Middle frontal gyrus (tissue), 1 donor: ENCODE measurements around the gene RBBP5.

Experiments used
- DNase-seq: peaks from one replicate; pipeline ENCODE4 v3.0.0-alpha.2; 2015; ENCODE audit warnings: low spot score; ENCODE audit errors: extremely low spot score

Gene RBBP5

DNA sequence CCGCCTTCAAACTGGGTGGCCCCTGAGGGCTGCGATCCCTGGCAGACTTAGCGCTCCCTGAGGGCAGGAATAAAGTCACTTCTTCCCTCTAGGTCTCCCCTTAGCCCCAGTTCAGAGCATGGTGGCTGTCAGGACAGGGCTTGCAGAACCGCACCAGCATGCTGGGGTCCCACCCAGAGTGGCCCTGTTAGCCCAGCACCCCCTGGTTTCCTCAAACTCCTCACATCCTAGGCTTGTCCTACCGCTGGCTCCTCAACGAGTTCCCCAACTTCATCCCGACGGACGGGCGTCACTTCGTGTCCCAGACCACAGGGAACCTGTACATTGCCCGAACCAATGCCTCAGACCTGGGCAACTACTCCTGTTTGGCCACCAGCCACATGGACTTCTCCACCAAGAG is 62.9 kb downstream of the RBBP5 start:
- no peak for DNase-seq

GRCh38 chr1:205057808-205058575 is 63.8 kb downstream of the RBBP5 start:
- DNase-seq = no peak

DNA sequence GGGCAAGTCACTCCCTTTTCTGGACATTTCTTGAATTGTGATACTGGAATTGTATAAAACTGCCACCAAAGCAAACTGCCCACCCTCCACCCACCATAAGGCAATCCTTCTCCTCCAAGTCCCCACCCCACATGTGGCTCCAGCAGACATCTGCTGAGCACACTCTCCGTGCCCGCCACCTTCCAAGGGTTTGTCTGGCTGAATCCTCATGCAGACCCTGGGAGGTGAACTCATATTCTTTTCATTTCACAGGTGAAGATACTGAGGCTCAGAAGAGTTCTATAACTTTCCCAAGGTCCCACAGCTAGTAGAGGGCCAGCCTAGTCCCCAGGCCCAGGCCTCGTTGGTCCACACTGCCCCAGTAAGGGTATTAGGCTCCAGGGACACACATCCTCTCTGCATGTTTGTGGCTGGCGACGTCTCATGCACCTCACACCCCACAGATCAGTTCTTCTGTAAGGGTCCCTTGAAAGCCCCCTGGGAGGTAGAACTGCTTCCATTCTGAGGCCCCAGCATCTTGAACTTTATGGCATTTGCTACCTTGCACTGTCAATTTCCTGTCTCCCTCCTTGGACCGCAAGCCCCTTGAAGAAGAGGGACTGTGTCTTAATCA is 64.7 kb downstream of the RBBP5 start:
- DNase-seq = no peak

GRCh38 chr1:205056188-205056611 is 65.6 kb downstream of the RBBP5 start:
- no peak for DNase-seq

DNA sequence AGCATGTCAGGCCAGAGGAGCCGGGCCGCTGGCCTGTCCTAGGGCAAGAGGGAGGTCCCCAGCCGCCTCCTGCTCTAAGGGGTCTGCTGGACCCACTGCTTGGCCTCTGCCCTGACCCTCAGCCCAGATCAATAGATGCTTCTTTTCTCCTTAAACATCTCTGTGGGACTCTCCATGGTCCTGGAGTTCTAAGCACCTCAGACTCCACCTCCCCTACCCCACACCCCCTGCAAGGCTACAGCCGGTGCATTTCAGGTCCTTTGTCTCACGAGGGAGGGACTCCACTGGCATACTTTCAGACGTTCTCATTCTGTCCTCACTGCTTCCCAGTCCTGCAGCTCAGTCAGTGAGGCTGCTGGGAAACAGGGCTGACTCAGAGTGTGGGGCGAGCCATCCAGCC is 67.8 kb downstream of the RBBP5 start:
- no peak for DNase-seq

GRCh38 chr1:205053296-205053695 is 68.5 kb downstream of the RBBP5 start:
- no peak for DNase-seq

DNA sequence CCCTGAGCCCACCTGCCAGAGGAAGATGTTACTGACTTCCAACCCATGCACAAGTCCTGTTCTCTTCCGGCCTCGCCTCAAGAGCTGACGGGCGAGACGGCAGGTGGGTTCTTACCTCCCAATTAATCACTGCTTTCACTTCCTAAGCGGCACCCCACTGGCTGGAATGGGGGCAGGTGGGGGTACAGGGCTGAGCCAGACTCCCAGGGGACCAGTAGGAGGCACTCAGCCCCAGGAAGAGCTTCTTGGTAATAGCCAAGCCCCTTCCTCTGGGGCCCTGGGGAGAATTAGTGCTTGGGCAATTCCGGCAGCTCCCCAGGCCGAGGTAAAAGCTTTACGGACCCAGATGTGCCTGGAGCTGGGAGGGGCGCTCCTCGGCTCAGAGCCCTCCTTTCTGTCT is 69.1 kb downstream of the RBBP5 start:
- DNase-seq = no peak

DNA sequence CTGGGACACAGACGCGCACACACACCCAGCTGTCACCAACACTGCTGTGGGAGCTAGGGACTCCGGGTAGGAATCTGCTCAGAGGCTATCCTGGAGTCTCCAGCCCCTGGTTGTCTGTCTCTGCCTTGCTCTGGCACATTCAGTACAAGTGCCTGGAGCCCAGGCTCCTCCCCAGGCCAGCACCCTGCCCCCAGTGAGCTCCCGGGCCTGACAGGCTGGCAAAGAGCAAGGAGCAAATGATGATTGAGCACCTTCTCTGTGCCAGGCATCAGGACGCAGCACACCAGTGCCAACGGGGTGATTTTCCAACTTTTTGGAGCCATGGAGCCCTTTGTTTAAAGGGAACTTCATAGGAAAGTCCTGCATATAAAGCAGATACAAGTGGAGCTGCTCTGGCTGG is 72.3 kb downstream of the RBBP5 start:
- no peak for DNase-seq

DNA sequence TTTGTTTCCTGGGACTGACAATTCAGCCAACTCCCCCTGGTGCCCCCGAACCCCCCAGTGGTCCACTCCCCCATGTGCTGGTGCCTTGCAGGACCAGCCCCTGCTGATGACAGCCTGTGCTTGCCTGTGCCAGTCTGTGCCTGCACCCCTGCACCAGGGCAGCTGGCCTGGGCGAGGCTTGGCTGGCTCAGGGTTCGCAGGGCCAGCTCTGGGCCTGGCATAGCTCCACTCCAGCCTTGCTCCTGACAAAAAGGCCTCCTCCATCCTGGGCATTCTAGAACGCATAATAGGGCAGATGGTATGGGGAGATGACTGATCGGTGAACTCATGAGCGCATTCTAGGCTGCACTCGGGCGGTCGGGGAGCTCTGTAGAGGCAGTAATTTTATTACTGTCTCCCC is 73.4 kb downstream of the RBBP5 start:
- peak; percentile 75 for DNase-seq

DNA sequence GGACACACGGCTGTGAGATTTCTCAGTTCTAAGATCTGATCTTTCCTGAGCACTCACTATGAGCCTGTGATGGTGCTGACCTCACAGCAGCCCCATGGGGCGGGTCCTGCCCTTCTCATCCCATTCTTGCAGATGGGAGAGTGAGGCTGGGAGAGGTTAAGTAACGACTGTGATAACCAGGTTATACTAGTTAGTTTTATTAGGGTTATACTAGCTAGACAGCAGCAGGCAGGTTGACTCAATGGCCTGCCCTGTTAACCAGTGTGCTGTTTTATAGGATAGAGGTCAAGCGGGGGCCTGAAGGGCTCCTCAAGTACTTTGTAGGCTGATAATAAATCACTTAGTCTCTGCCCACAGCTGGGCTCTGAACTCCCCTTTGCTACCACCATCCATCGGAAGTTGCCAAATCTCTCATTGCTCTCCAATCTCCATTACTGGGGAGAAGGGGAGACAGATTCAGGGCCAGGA is 74.0 kb downstream of the RBBP5 start:
- no peak for DNase-seq

- DNase-seq = no peak
These were observed 74.9 kb downstream of the RBBP5 start for GRCh38 chr1:205046870-205047269.

DNA sequence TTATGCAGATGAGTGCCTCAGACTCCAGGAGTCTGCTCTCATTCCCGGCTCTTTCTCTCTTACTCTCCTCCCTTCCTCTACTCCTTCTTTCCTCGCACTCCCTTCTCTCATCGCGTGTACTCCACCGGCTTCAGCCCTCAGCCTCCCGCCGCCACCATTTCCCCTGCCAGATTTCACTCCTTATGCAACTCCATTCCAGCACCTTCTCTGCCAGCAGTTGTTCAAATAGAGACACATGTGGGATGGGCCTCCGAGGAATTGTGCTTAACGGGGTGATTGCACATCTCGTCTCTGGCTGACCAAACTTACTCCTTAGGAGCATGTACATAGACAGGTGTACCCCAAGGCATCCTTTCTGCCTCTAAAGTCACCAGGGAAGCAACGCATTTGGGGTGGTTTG is 76.6 kb downstream of the RBBP5 start:
- no peak for DNase-seq

- no peak for DNase-seq
These were observed 77.0 kb downstream of the RBBP5 start for GRCh38 chr1:205044741-205045140.

GRCh38 chr1:205043866-205044265 is 77.9 kb downstream of the RBBP5 start:
- DNase-seq = no peak

DNA sequence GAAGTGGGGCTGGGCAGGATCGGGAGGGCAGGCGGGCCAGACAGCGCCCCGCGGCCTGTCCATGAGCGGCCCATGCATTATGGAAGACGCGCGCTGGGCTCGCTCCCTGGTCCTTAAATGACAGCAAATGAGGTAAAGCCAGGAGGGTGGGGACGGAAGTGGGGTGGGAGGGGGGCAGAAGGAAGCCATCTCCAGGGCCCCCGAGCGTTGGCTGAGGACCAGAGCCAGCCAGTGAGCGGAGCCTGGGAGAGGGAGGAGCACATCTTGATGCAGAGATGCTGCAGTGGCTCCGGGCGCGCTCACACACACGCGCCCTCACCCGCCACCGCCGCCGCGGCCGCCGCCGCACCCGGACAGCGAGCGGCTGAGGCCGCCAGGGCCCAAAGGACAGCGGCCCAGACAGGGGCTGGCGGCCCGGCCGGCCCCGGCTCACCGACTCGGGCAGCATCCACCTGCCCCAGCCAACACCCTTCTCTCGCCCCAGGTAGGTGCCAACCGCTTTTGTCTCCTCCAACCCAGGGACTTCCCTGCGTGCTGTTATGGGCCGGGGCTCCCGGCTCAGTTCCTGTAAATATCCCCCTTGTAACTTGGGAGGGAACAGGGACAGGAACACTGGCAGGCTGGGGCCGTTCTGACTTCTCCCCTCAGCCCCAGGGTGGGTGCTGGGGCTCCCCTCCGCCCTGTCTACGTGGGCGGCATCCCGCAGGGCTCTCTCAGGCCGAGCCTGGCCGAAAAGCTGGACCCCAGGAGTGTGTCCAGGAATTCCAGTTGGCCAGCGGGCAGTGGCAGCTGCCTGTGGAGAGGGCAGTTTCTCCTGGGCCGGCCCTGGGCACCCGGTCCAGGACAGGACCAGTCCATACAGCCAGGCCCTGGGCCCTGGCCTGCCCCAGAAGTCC is 78.6 kb downstream of the RBBP5 start, which contains the start of gene CNTN2:
TSS of gene CNTN2 (plus strand) at position 302 of the 896 bp plus-strand sequence. CDS start 9,974 bp downstream, outside the sequence.
- peak; percentile 79 for DNase-seq

GRCh38 chr1:205041998-205042910 is 79.5 kb downstream of the RBBP5 start:
- no peak for DNase-seq

- no peak for DNase-seq
These were observed 80.6 kb downstream of the RBBP5 start for GRCh38 chr1:205041001-205041715.

DNA sequence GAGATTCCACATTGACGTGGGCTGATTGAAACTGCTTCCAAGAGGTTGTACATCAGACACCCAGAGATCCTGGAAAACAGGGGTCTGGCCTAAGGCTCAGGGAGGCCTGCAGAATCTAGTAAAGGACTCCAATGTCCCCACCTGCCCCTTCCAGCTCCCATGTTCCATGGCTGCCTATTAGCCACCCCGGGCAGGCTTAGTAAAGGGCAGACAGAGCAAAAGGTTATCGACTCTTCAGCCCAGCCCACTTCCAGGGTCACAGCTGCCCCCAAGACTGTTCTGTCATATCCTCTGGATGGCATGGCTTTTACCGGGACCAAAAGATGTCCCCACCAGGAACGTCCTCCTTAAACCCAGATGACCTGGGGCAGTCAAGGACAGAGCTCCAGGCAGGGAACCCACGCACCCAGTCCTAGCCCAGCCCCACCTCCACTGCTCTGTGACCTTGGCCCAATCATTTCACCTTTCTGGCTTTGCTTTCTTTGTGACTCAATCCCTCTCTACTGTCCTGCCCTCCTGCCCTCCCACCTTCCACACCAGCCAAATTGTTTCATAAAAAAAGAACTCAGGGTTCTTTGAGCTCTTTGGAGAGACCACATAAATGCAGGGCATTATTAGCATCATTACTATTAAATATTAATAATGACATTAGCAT is 83.5 kb downstream of the RBBP5 start:
- no peak for DNase-seq

DNA sequence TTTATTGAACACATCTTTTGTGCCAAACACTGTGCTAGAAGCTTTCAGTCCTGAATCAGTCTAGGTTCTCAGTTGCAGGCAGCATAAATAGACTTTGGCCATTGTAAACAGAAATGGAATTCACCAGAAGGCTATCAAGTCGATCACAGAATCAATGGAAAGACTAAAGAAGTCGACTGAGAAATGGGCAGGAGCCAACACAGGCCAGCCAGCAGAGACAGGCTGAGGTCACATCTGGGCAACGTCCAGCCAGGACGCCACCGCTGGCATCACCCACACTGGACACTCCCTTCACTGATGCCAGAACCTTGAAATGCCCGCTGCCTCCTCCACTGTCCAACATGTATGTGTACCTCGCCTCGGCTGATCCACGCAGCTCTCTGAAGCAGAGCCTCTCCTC is 84.2 kb downstream of the RBBP5 start:
- no peak for DNase-seq
